ENCODE measurements around the gene PCDHGA4. TPM values are rescaled to one million over a fixed set of nuclear protein-coding genes. Genes with fewer than 3 reads are reported as not detected.

The PCDHGA4 gene
- total RNA-seq, 1 experiment from 2014 or later: 0.69 TPM

DNA sequence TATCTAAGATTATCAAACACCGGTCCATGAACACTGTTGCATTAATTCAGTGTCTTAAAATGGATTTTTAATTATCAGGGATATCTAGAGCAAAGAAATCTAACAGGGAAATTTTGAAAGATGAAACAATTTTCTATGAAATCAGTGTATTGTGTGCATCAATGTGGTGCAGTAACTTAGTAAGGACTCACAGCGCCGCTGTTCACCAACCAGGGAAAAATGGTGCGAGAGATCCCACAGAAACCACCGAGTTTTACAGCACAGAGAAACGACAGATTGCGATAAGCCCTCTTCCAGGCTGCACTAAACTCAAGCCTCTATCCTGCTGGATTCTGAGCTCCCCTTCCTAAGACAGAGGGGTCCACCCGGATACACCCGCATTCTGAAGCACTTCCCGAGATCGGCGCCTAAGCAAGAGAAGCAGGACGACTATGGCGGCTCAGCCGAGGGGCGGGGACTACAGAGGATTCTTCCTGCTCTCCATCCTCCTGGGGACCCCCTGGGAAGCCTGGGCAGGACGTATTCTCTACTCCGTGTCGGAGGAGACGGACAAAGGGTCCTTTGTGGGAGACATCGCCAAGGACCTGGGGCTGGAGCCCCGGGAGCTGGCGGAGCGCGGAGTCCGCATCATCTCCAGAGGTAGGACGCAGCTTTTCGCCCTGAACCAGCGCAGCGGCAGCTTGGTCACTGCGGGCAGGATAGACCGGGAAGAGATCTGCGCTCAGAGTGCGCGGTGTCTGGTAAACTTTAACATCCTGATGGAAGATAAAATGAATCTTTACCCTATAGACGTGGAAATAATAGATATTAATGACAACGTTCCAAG is 27.9 kb downstream of the PCDHGA4 start, which contains the start of gene PCDHGA7:
Gene PCDHGA7 (plus strand): TSS at position 274 of the 826 bp plus-strand sequence. CDS start 158 bp downstream, at position 432.
- no peak for ATAC-seq
- CTCF ChIA-PET: no interaction called here
- no TSS peak for BruUV-seq (replicated peaks)
- Histone ChIP-seq H3K27ac (ENCODE audit: low read length) (no peak within 1 kb of the TSS), H3K4me3 (ENCODE audit: low read depth in 2 of 2, low read length in 2 of 2) (peak within 1 kb of the TSS in 1 of 2 experiments; percentile 18; a peak in 1 of 4 replicates), H3K9me3 (ENCODE audit: control insufficient read depth, insufficient read depth, low read depth, low read length) (no peaks in the 10 kb centered on the region), H3K27me3 (ENCODE audit: control insufficient read depth, insufficient read depth, low read length) (0 out of 2 replicates have a peak, but pooled peaks cover 2% of the 10 kb centered on the region), H3K36me3 (ENCODE audit: control insufficient read depth, insufficient read depth, low read length) (no peaks in the 10 kb centered on the region), H3K4me1 (ENCODE audit: control insufficient read depth, insufficient read depth, low read length) (no peaks in the 10 kb centered on the region)
- intact Hi-C loops (cut with micrococcal nuclease; ENCODE audit: unreplicated experiment): no loop called here
- POLR2A ChIA-PET: no interaction called here
- in situ Hi-C loops (cut with HindIII; ENCODE audit: low pct_unique_long_range_greater_than_20kb, low sequenced_read_pairs): no loop called here
- no peak for DNase-seq (ENCODE audit: low read depth, low spot score)
- TF ChIP-seq TCF7L2 (IDR thresholded peaks at IDR 0.05; ENCODE audit: low read depth, low read length) (no peak), POLR2AphosphoS5 (IDR thresholded peaks at IDR 0.05; ENCODE audit: low read depth, low read length) (no peak), SIN3A (IDR thresholded peaks at IDR 0.05; ENCODE audit: borderline replicate concordance, insufficient read depth, low read depth, low read length) (no peak)
- TF ChIP-seq, protein P1, sequence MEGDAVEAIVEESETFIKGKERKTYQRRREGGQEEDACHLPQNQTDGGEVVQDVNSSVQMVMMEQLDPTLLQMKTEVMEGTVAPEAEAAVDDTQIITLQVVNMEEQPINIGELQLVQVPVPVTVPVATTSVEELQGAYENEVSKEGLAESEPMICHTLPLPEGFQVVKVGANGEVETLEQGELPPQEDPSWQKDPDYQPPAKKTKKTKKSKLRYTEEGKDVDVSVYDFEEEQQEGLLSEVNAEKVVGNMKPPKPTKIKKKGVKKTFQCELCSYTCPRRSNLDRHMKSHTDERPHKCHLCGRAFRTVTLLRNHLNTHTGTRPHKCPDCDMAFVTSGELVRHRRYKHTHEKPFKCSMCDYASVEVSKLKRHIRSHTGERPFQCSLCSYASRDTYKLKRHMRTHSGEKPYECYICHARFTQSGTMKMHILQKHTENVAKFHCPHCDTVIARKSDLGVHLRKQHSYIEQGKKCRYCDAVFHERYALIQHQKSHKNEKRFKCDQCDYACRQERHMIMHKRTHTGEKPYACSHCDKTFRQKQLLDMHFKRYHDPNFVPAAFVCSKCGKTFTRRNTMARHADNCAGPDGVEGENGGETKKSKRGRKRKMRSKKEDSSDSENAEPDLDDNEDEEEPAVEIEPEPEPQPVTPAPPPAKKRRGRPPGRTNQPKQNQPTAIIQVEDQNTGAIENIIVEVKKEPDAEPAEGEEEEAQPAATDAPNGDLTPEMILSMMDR (IDR thresholded peaks at IDR 0.05): no peak
- TF ChIP-seq, protein P2, sequence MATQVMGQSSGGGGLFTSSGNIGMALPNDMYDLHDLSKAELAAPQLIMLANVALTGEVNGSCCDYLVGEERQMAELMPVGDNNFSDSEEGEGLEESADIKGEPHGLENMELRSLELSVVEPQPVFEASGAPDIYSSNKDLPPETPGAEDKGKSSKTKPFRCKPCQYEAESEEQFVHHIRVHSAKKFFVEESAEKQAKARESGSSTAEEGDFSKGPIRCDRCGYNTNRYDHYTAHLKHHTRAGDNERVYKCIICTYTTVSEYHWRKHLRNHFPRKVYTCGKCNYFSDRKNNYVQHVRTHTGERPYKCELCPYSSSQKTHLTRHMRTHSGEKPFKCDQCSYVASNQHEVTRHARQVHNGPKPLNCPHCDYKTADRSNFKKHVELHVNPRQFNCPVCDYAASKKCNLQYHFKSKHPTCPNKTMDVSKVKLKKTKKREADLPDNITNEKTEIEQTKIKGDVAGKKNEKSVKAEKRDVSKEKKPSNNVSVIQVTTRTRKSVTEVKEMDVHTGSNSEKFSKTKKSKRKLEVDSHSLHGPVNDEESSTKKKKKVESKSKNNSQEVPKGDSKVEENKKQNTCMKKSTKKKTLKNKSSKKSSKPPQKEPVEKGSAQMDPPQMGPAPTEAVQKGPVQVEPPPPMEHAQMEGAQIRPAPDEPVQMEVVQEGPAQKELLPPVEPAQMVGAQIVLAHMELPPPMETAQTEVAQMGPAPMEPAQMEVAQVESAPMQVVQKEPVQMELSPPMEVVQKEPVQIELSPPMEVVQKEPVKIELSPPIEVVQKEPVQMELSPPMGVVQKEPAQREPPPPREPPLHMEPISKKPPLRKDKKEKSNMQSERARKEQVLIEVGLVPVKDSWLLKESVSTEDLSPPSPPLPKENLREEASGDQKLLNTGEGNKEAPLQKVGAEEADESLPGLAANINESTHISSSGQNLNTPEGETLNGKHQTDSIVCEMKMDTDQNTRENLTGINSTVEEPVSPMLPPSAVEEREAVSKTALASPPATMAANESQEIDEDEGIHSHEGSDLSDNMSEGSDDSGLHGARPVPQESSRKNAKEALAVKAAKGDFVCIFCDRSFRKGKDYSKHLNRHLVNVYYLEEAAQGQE (IDR thresholded peaks at IDR 0.05; ENCODE audit: insufficient read depth in 1 of 2, low read depth in 2 of 2, low read length in 1 of 2): no peak

DNA sequence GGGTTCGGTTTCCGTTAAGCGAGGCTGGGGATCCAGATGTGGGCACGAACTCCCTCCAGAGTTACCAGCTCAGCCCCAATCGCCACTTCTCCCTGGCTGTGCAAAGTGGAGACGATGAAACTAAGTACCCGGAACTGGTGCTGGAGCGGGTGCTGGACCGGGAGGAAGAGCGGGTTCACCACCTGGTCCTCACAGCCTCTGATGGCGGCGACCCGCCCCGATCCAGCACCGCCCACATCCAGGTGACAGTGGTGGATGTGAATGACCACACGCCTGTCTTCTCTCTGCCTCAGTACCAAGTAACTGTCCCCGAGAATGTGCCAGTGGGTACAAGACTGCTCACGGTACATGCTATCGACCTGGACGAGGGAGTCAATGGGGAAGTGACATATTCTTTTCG is 28.5 kb downstream of the PCDHGA4 start:
- intact Hi-C loops (cut with micrococcal nuclease; ENCODE audit: unreplicated experiment): no loop called here
- no TSS peak for BruUV-seq (replicated peaks)
- Histone ChIP-seq H3K27me3 (ENCODE audit: control insufficient read depth, insufficient read depth, low read length) (0 out of 2 replicates have a peak, but pooled peaks cover 2% of the 10 kb centered on the region), H3K9me3 (ENCODE audit: control insufficient read depth, insufficient read depth, low read depth, low read length) (no peaks in the 10 kb centered on the region), H3K36me3 (ENCODE audit: control insufficient read depth, insufficient read depth, low read length) (no peaks in the 10 kb centered on the region), H3K4me1 (ENCODE audit: control insufficient read depth, insufficient read depth, low read length) (no peaks in the 10 kb centered on the region), H3K27ac (ENCODE audit: low read length) (no peak overlapping the region), H3K4me3 (ENCODE audit: low read depth in 2 of 2, low read length in 2 of 2) (no peak overlapping the region; a peak in 1 of 4 replicates)
- ATAC-seq (no peak), DNase-seq (ENCODE audit: low read depth, low spot score) (no peak)
- ChIA-PET POLR2A (no interaction called here), CTCF (no interaction called here)
- in situ Hi-C loops (cut with HindIII; ENCODE audit: low pct_unique_long_range_greater_than_20kb, low sequenced_read_pairs): no loop called here
- TF ChIP-seq, protein P2 (IDR thresholded peaks at IDR 0.05; ENCODE audit: insufficient read depth in 1 of 2, low read depth in 2 of 2, low read length in 1 of 2): no peak

Data from Panc1 (cell line).